Activated CD4-positive, alpha-beta T cell treated with anti-CD3 and anti-CD28 coated beads for 48 hours (primary cell): Measurements from ENCODE around the gene SLC6A6.
A peak's percentile ranks its signal among the peaks of the same experiment; 100 is the strongest.

ENCODE experiments used
- DNase-seq: peaks from one replicate; pipeline ENCODE4 v3.0.0-alpha.2; 2020

Gene SLC6A6

DNA sequence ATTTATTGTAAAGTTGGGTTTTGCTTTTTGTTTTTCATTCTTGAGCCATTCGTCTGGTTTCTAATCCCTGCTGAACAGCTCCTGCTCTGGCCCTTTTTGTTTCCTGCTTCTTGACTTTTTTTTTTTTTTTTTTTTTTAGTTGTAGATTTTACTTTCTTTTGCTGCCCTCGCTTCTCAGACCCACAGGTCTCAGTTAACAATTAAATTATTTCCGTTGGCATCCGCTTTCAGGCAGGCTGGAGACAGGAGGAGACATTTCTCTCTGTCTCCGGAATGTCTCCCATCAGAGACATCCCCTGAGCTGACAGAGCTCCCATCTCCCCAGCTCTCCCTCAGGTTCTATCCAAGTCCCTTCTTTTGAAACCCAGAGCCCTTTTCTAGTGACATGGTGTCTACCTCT is 68.6 kb downstream of the SLC6A6 start:
- DNase-seq: no peak

DNA sequence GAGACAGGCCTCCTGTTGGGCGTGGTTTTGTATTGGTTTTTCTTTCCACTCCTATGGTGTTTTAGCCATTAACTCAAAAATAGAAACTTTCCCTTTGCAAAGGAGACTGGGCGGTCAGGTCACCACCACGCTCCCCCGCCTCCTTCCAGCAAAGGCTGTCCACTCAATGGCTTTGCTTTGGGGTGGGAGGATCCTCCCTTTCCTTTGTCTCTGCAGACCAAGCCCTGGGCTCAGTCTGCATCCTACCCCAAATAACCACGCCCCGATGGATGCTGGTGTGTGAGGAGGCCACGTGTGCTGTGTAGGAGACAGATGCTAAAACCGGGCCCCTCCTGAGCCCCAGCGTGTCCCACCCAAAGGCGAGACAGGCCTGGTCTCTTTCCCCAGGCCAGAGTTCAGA is 69.3 kb downstream of the SLC6A6 start:
- no peak for DNase-seq

DNA sequence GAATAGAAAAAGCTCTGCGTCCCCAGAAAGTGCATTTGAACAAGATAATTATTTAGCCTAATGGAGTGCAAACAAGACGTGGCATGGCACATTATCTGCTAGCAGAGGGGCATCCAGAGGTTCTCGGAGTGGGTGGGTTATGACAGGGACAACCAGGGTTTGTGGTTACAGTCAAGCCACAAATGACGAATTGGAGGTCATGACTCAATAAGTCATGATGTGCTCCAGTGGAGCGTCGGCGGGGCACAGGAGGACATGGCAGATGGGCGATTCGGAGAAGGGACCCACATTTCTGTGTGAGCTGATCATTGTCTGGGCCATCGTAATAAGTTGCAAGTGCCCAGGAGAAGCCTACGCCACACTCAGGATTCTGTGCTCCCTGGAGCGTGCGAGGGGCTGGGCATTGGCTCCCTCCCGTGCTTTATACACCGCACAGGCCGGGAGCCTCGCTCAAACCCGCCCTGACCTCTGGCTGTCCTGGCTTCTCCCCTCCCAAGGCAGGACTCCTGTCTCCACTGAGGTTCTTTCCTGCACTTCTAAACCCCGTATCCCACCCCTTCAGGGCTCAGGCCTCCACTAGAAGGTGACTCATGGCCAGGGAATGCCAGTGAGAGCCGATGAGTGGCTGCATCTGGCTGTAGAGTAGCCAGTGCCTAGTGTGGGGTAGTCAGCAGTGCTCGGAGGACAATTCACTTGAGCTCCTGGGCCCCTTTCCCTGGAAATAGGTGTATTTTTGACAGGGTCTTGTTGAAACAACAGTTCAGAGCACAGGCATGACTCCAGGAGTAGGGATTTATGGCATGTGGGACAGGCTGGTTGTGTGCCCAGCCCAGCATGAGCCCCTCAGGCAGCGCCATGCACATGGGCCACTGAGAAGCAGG is 70.3 kb downstream of the SLC6A6 start:
- DNase-seq: peak; percentile 31

DNA sequence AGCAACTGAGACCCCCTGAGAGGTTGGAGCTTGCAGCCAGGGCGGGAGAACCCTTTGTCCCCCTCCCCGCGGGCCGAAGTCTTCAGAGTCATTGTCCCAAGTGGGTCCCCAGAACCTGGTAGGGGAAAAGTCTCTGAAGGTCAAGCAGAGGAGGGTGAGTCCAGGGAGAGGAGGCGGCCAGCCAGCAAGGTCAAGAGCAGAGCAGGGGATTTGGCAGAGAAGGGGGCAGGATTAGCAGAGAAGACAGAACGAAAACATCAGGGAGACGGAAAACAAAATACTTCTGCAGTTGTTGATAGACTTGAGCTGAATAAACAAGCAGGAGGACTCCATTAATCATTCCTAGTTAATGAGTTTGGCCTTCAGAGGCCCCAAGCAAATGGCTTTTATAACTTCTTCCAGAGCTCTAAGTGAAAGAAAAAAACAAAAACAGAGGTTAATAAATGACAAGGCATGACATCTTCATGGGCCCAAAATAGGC is 71.0 kb downstream of the SLC6A6 start:
- DNase-seq: no peak

DNA sequence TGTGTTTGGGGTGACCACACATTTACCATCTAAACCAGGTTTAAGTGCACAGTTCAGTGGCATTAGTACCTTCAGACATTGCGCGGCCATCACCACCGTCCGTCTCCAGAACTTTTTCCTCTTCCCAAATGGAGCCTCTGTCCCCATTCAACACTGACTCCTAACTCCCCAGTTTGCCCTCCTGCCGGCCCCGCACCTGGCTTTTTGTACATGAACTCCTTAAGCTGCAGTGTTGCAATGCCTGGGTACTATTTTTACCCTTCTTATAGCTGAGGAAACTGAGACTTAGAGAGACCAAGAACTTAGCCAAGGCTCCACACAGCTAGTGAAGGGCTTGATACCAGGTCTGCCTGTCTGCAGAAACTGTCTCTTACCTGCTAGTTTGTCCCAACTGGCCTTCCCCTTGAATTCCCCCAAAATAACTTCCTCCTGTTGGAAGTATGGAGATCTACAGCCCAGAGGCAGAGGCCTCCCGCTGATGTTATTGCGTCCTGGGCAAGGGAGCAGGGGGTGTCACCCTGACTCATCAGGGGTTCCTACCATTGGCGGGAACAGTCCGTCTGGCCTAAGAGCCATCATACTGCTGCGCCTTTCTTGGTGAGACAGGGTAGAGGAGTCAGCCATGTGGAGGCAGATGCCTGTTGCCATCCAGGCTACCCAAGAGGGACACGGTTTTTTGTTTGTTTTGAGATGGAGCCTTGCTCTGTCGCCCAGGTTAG is 72.1 kb downstream of the SLC6A6 start:
- no peak for DNase-seq

DNA sequence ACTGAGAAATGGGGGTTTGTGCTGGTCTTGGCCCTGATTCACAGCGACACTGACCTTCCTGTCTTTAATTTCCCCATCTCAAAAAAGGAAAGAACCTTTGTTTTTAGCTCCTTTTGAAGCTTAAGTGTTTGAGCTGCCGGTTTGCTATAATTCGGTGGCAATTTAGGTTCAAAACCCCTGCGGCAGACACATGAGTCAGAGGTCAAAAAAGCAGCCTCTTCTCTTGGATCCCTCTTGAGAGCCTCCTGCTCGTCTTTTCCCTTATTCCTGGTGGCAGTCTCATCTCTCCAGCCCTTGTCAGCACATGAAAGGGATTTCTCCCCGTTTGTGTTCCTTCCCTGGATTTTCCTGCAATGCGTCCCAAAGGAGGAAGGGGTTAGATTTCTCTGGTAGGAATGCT is 73.2 kb downstream of the SLC6A6 start:
- no peak for DNase-seq

DNA sequence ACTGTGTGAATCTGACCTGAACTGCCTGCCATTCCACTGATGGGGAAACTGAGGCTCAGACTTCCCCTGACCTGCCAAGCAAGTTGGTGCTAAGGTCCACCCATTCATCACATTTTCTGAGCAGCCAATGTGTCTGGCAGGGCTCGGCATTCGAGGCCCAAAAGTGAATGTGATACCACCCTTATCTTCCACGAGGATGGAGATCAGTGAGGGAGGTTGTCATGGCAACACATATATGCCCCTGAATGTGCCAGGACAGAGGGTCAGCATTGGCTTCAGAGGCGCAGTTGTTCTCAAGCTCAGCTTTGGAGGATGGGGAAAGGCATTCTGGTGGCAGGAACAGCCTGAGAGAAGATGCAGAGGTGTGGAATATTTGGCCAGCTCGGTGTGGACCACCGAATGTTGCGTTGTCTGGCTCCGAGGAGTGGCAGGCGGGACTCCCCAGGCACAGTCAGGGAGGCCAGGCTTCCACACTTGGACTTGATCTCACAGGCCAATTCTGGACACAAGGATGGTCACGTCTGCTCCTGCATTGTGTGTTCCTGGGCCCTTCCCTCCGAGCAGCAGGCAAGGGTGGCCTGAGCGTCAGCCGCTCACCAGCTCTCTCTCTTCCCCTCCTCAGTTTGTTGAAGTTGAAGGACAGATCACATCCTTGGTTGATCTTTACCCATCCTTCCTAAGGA is 74.3 kb downstream of the SLC6A6 start:
- DNase-seq: no peak

DNA sequence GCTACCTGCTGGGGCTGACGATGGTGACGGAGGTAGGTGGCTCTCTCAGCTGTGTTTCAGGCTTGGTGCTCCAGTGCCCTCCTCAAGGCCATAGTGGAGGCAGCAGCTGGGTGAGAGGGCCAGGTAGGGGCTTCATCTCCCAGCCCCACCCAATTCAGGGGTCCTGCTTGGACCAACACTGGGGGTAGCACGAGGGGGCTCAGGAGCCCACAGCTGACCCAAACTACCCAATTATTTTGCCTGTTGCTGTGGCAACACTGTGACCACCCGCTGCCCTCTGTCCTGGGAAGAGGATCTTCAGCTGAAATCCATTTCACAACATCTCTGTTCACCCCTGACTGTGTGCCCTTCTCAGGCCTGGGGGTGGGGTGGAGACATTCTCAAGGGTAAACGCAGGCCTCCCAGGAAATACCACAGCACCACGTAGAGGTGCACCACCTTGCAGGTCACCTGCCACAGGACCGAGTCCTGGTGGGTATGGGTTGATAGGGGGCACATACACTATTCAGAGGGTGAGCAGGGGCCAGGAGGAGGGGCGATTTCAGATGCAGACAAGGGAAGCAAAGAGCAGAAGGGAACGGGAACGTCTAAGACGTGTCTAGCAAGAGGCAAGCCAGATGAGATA is 75.0 kb downstream of the SLC6A6 start:
- no peak for DNase-seq

DNA sequence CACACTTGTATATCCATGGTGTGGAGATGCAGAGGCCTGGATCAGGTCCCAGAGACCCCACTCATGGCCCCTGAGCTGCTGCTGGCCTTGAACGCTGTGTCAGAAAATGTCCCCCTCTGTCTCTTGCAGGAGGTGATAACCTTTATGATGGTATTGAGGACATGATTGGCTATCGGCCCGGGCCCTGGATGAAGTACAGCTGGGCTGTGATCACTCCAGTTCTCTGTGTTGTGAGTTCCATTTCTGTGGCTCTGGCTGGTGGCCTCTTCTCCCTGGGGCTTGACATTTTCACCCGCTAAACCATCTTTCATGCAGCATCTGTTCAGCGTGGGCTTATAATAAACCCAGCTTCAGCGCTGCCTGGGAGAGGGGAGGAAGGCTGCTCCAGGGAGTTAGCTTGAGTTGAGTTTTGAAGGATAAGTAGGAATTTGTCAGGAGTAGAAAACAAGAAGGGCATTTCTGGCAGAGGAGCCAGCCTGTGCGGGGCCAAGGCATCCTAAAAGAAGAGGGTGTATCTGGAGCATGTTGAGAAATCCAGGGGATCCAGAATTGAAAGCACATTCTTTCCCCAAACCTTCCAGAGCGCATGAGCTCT is 76.6 kb downstream of the SLC6A6 start:
- DNase-seq: no peak

DNA sequence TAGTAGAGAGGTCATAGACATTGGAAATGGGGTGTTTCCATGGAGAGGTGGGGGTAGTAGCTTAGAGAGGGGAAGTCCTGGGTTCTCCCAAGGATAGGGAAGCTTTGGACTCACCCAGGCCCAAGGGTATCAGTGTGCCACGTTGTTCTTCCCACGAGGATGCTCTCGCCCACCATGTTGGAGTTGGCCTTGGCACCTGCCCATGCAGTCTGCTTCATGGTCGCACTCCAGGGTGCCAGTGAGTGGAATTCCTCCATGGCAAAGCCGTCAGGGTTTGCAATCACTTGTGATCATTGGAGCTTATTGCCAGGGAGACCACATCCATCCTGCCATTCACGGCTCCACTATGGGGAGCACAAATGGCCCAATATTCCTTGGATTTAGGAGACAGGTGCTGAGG is 77.2 kb downstream of the SLC6A6 start:
- no peak for DNase-seq

DNA sequence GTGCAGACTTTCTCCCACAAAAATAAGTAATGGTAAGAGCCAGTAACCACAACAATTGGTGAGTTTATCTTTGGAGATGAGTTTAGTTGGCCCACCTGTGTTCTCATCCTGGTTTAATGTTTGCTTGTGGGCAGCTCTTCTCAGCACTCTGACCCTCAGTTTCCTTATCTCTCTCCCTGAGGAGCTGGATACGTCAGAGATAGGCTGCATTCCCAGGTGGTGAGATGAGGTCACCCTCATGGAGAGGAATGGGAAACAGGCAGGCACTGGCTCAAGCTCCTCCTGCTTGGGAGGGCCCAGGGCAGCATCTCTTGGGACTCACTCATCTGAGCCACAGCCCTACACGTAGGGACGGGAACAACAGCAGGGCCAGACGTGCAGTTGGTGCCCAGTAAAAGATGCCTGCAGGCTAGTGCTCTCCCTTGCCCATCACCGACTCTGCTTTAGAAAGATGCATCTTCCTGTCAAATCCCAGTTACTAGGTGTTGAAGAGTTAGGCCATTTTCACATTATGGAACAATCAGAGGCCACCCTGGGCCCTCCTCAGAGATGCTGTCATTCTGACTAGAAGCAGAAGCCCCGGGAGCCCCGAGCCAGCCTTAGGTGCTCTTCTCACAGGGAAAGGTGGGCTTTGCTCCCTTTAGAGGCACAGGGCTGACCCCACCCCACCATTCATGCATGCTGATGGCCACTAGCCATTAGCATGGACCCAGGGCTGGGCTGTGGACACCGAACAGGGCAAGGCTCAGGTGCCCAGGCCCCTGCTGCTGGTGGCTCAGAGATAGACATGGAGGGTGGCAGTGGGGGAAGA is 78.0 kb downstream of the SLC6A6 start:
- no peak for DNase-seq

DNA sequence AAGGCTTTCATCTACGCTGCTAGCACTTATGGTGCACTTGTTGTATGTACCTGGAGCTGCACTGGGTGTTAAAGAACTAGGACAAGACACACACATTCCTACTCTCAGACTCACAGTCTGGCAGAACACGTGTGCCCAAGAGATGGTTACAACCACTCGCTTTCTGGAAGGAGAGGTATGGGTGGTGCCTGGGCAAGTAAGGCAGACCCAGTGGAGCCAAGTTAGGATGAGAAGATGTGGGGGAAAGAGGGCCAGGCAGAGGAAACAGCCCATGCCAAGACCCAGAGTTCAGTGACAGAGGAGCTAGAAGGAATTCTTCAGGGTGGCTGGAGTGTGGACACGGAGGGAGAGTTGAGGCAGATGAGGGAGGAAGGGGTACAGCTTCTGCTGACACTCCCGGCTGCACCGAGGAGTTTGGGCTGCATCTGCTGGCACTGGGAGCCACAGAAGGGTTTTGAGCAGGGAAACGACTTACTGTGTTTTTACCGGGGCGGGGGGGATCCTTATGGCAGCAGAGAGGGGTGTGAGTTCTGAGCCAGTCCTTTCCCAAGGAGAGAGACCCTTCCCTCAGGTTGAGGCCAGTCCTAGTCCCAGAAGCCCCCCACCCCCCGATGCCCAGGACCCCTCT is 78.7 kb downstream of the SLC6A6 start:
- DNase-seq: no peak

DNA sequence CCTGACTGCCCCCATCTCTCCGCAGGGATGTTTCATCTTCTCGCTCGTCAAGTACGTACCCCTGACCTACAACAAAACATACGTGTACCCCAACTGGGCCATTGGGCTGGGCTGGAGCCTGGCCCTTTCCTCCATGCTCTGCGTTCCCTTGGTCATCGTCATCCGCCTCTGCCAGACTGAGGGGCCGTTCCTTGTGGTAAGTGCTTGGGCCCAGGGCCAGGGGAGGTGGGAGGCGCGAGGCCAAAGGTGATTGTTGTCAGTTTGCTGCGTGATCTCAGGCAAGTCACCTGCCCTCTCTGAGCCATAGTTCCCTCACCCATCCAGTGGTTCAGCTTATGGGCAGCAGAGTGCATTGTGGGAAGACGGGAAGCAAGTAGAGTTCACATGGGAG is 79.2 kb downstream of the SLC6A6 start:
- no peak for DNase-seq

DNA sequence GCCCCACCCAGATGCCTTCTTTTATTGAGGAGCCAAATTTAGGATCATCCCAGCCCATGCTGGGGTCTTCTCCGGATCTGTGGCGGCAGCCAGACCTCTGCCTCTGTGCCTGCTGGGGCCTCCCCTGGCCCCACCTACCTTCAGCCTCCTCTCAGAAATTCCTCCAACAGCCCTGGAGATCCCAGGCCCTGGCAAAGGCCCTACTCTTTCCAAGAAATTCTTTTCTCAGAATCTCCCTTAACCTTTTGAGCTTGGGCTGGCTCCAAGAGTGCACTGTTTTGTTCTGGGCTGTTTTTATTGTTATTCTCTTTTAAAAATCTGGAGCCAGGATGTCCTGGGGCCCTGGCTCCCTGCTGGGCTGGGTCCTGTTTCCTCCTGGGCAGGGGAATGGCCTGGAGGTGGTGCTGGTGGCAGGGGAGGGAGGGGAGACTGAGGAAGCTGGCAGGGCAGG is 79.9 kb downstream of the SLC6A6 start:
- no peak for DNase-seq

DNA sequence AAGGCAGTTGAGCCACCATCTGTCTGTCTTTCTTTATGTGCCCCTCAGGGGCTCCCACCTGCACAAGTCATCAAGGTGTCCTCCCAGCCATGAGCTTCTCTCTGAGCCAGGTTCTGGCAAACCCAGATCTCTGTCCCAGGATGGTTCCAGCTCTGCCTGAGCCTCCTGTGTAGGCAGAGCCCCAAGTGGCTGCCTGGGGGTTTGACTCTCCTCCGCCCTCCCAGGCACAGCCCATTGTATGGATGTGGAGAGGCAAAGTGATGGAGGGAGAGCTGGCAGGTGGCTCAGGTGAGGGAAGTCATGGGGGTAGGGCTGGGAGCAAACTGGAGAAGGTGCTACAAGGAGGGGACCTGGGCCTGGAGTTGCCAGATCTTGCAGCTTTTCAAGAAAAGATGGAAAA is 80.9 kb downstream of the SLC6A6 start:
- no peak for DNase-seq

DNA sequence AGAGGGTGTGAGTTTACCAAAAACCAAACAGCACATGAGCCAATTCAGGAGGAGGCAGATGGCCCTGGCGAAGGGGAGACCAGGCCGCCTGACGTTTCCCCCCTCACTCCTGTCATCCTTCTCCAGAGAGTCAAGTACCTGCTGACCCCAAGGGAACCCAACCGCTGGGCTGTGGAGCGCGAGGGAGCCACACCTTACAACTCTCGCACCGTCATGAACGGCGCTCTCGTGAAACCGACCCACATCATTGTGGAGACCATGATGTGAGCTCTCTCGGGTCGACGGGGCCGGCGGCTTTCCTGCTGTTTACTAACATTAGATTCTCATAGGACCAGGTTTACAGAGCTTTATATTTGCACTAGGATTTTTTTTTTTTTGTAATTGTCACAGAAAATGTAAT is 82.3 kb downstream of the SLC6A6 start:
- no peak for DNase-seq

DNA sequence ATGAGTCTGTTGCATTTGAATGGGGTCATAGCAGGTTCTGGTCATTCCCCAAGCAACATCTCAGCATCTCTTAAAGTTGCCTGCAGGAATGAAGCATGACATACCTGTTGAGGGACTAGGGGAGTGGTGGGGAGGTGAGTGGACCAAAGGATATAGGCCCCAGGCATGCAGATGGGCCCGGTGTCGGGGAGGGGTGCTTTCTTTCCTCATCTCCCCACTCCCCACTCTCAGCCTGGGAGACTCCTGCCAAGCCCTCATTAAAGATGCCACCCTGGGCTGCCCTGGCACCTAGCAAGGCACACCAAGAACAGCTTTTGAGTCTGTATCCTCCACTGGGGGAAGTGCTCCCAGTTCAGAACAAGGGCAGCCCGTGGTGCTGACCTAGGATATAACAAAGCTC is 83.6 kb downstream of the SLC6A6 start:
- DNase-seq: no peak

DNA sequence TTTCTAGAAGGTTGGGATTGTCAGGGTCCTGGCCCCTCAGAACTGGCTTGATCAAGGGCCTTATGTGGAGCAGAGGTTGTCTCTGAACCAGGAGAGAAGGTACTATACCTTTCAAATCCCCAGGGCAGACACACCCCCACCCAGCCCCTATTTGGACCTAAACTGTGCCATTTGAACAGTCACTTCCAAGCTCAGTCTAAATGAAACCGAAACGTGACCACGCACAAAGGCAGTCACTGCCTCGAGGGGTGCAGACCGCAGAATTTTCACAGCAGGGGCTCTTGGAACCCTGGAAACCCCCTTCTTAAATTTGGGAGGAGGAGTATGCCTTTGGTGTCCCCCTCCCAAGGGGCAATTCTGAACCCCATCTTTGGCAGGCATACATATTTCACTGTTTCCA is 84.1 kb downstream of the SLC6A6 start:
- no peak for DNase-seq

DNA sequence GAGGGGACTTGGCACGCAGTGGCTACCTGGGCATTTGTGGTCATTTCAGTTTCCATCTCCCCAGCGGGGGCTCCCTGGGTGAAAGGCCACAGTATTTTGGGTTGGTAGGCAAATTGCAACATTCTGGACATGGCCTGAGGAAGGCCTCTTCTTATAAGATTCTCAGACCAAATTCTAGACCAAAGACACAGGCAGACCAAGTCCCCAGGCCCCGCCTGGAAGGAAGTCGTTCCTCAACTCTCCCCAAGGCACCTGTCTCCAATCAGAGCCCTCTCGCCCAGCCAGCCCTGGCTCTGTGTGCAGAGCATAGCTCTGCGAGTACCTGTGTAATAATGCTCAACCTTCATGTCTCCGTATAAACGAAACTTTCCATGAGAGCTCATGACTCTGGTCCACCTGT is 84.7 kb downstream of the SLC6A6 start:
- no peak for DNase-seq

DNA sequence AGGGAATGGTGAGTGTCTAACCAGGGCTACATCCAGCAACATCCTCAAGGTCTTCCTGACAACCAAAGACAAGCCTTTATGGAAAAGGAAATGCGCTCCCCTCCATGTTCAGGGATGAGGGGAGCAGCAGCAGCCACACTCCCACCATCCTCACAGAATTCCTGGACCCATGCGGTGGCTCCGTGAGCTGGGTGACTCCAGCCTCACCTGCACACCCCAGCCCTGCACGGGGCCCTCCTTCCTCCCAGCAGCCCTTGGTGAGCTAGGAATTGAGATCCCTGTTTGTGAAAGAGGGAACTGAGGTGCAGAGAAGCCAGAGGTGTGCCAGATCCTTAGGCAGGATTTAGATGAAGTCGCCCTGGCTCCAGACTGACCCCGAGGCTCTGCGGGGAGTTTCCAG is 85.4 kb downstream of the SLC6A6 start:
- DNase-seq: no peak

DNA sequence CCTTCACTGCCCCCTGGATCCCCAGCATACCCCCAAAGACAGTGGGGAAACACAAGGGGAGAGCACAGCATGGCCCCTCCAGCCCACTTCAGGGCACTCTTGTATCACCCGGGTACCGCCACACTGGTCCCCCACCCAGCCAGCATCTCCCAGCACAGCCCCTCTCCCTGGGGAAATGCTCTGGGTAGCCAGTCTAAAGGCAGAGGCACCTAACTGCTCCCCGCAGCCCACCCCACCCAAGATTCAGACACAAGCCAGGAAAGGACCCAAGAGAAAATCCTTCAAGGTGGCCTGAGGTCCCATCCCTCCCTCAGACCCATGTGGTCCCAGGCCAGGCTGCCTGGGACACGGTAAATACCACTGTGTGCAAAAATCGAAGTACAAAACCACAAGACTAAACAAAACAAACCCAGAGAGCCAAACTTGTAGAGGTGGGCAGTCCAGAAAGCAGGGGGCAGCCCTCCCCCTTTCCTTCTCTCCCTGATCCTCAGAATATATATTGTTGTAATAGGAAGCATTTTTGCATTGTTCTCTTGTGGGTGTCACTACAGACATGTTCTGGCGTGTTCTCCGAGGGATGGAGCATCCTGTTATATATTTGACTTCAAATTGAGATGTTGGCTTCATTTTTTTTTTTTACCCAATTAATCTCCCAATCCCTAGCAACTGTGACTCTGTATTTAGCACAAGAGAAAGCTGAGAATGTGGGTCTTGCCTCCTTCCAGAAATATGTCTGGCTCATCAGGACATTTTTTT is 86.1 kb downstream of the SLC6A6 start:
- no peak for DNase-seq
